H1 (cell line): ENCODE results near the gene LGALS16. TPM values are rescaled to one million over a fixed set of nuclear protein-coding genes. Genes with fewer than 3 reads are reported as not detected.

ENCODE experiments used
- CTCF ChIA-PET: fragments of 300-600 bp; sonication (Branson Sonifier 250); formaldehyde crosslinking; loops from one replicate; lab custom pipeline; 2021; ENCODE audit not compliant: partially characterized antibody; lab: Charles Lee
- POLR2A ChIA-PET: fragments of 300-600 bp; sonication (Branson Sonifier 250); formaldehyde crosslinking; loops from one replicate; lab custom pipeline; 2021; ENCODE audit warnings: inconsistent platforms; ENCODE audit not compliant: partially characterized antibody; lab: Charles Lee
- DNase-seq, 2 experiments: peaks; one replicate each; pipeline versions ENCODE4 v3.0.0 to v3.0.0-alpha.2; 2010 to 2022; ENCODE audit warnings: low spot score in 2 of 2, low read depth in 1 of 2, mixed read lengths in 1 of 2
- FAIRE-seq: peaks from 2 replicates; lab custom pipeline; 2011; peaks lifted over from hg19 to GRCh38; lab: Jason Lieb, UNC
- H2AFZ ChIP-seq: 2 replicates; pipeline ENCODE4 v1.8.1; 2012; ENCODE audit warnings: low read length, inconsistent platforms
- H2AK5ac ChIP-seq: 2 replicates; pipeline ENCODE4 v1.6.1; 2013; ENCODE audit warnings: low read depth, low read length
- H2BK120ac ChIP-seq: replicated peaks from 2 replicates; pipeline ENCODE3; 2013; ENCODE audit warnings: low read depth, low read length, inconsistent platforms
- H2BK12ac ChIP-seq: 2 replicates; pipeline ENCODE4 v1.6.1; 2013; ENCODE audit warnings: low read depth, low read length
- H2BK15ac ChIP-seq: 2 replicates; pipeline ENCODE4 v1.6.1; 2013; ENCODE audit warnings: low read length
- H2BK20ac ChIP-seq: 2 replicates; pipeline ENCODE4 v1.6.1; 2013; ENCODE audit warnings: low read length
- H2BK5ac ChIP-seq: 2 replicates; pipeline ENCODE4 v1.6.1; 2013; ENCODE audit warnings: low read depth, low read length
- H3K14ac ChIP-seq: 2 replicates; pipeline ENCODE4 v1.6.1; 2013; ENCODE audit warnings: inconsistent platforms; ENCODE audit not compliant: insufficient read length
- H3K18ac ChIP-seq: 2 replicates; pipeline ENCODE4 v1.6.1; 2013; ENCODE audit warnings: low read length; ENCODE audit errors: extremely low read depth
- H3K23ac ChIP-seq: 2 replicates; pipeline ENCODE4 v1.6.1; 2013; ENCODE audit warnings: inconsistent platforms; ENCODE audit not compliant: insufficient read length
- H3K23me2 ChIP-seq: 2 replicates; pipeline ENCODE4 v1.6.1; 2013; ENCODE audit warnings: low read depth, low read length
- H3K27ac ChIP-seq: 2 replicates; pipeline ENCODE4 v1.6.1; 2011; ENCODE audit warnings: low read depth, low read length, inconsistent platforms
- H3K27me3 ChIP-seq, 4 experiments: replicated peaks in 1 of 4; 1 replicate in 1 of 4; 2 replicates in 3 of 4; pipeline versions ENCODE4 v1.6.1 to v1.8.1; 2011 to 2013; ENCODE audit warnings: low read length in 3 of 4, mild to moderate bottlenecking in 3 of 4, inconsistent platforms in 2 of 4, mixed read lengths in 2 of 4, moderate library complexity in 1 of 4; ENCODE audit not compliant: control insufficient read depth in 3 of 4, insufficient read depth in 3 of 4; ENCODE audit errors: extremely low read depth in 1 of 4
- H3K36me3 ChIP-seq, 4 experiments: 2 replicates each; pipeline versions ENCODE4 v1.6.1 to v1.8.1; 2011 to 2013; ENCODE audit warnings: mild to moderate bottlenecking in 4 of 4, low read length in 3 of 4, moderate library complexity in 2 of 4, control low read depth in 1 of 4, inconsistent platforms in 1 of 4; ENCODE audit not compliant: insufficient read depth in 4 of 4, control insufficient read depth in 2 of 4
- H3K4ac ChIP-seq: replicated peaks from 2 replicates; pipeline ENCODE3; 2013; ENCODE audit warnings: low read length, low read depth, mixed read lengths, inconsistent platforms; ENCODE audit not compliant: insufficient read length
- H3K4me1 ChIP-seq, 4 experiments: replicated peaks in 1 of 4; 1 replicate in 1 of 4; 2 replicates in 3 of 4; pipeline versions ENCODE4 v1.6.1 to v1.8.1; 2011 to 2013; ENCODE audit warnings: low read length in 3 of 4, inconsistent platforms in 2 of 4, mixed read lengths in 1 of 4; ENCODE audit not compliant: insufficient read depth in 4 of 4, control insufficient read depth in 3 of 4
- H3K4me2 ChIP-seq, 2 experiments: 2 replicates each; pipeline versions ENCODE4 v1.6.1 to v1.8.1; 2011 to 2013; ENCODE audit warnings: low read depth in 2 of 2, low read length in 2 of 2, control low read depth in 1 of 2, inconsistent platforms in 1 of 2, mild to moderate bottlenecking in 1 of 2; ENCODE audit not compliant: insufficient read depth in 1 of 2
- H3K4me3 ChIP-seq, 4 experiments: fragments of 200-600, 300-600 bp in 1 of 4; sonication (generic), shearing (Covaris generic), sonication (Bioruptor Twin) in 1 of 4; 2 replicates each; pipeline versions ENCODE4 v1.5.1 to v1.8.1; 2011 to 2016; ENCODE audit warnings: low read length in 4 of 4, low read depth in 3 of 4, control low read depth in 2 of 4, inconsistent platforms in 2 of 4, mild to moderate bottlenecking in 2 of 4, mixed read lengths in 1 of 4, moderate library complexity in 1 of 4; ENCODE audit not compliant: insufficient read depth in 2 of 4; ENCODE audit errors: extremely low read depth in 1 of 4
- H3K56ac ChIP-seq: replicated peaks from 2 replicates; pipeline ENCODE3; 2013; ENCODE audit warnings: low read depth, mild to moderate bottlenecking, mixed read lengths, low read length, inconsistent platforms; ENCODE audit not compliant: insufficient read length
- H3K79me1 ChIP-seq: 2 replicates; pipeline ENCODE4 v1.6.1; 2013; ENCODE audit warnings: low read depth, low read length, control low read depth
- H3K79me2 ChIP-seq, 2 experiments: 2 replicates each; pipeline versions ENCODE4 v1.6.1 to v1.8.1; 2012 to 2013; ENCODE audit warnings: low read length in 2 of 2, mild to moderate bottlenecking in 2 of 2, inconsistent platforms in 1 of 2; ENCODE audit not compliant: insufficient read depth in 2 of 2, control insufficient read depth in 1 of 2
- H3K9ac ChIP-seq, 4 experiments: replicated peaks in 1 of 4; 1 replicate in 1 of 4; 2 replicates in 3 of 4; pipeline versions ENCODE4 v1.6.1 to v1.8.1; 2011 to 2013; ENCODE audit warnings: low read depth in 3 of 4, low read length in 3 of 4, control low read depth in 2 of 4, mild to moderate bottlenecking in 2 of 4, moderate library complexity in 2 of 4, inconsistent platforms in 1 of 4; ENCODE audit errors: extremely low read depth in 1 of 4
- H3K9me3 ChIP-seq, 2 experiments: 2 replicates each; pipeline versions ENCODE4 v1.6.1 to v1.8.1; 2012 to 2013; ENCODE audit warnings: mild to moderate bottlenecking in 2 of 2, moderate library complexity in 2 of 2, control low read depth in 1 of 2, inconsistent platforms in 1 of 2, low read depth in 1 of 2, low read length in 1 of 2, mixed read lengths in 1 of 2; ENCODE audit not compliant: insufficient read depth in 2 of 2
- H4K20me1 ChIP-seq, 2 experiments: replicated peaks in 1 of 2; 2 replicates each; pipeline versions ENCODE3 to v1.8.1; 2011 to 2013; ENCODE audit warnings: inconsistent platforms in 2 of 2, low read length in 2 of 2, mild to moderate bottlenecking in 1 of 2; ENCODE audit not compliant: insufficient read depth in 2 of 2, control insufficient read depth in 1 of 2
- H4K5ac ChIP-seq: 2 replicates; pipeline ENCODE4 v1.6.1; 2013; ENCODE audit warnings: low read length, low read depth, mixed read lengths, inconsistent platforms; ENCODE audit not compliant: insufficient read length
- H4K8ac ChIP-seq: 2 replicates; pipeline ENCODE4 v1.8.0; 2013; ENCODE audit warnings: mild to moderate bottlenecking, moderate library complexity, low read length, inconsistent platforms; ENCODE audit not compliant: insufficient read depth; ENCODE audit errors: extremely low read depth
- H4K91ac ChIP-seq: replicated peaks from 2 replicates; pipeline ENCODE3; 2013; ENCODE audit warnings: low read length, mixed read lengths, inconsistent platforms; ENCODE audit not compliant: insufficient read length
- EGR1 ChIP-seq: IDR thresholded peaks from 2 replicates; pipeline ENCODE4 v1.6.1; 2011; ENCODE audit warnings: low read depth, low read length, borderline replicate concordance
- GABPA ChIP-seq: IDR thresholded peaks from 2 replicates; pipeline ENCODE4 v1.6.1; 2011; ENCODE audit warnings: mild to moderate bottlenecking, low read length, moderate library complexity, borderline replicate concordance; ENCODE audit not compliant: insufficient read depth
- HDAC6 ChIP-seq: IDR thresholded peaks from one replicate; pipeline ENCODE4 v1.7.1; 2012; ENCODE audit warnings: low read depth, mild to moderate bottlenecking, inconsistent platforms, low read length, moderate library complexity
- JUND ChIP-seq: IDR thresholded peaks from 2 replicates; pipeline ENCODE4 v1.6.1; 2011; ENCODE audit warnings: mild to moderate bottlenecking, improper control_type of control experiment, low read length
- NANOG ChIP-seq: IDR thresholded peaks from 2 replicates; pipeline ENCODE4 v1.6.1; 2011; ENCODE audit warnings: low read length, low read depth, mild to moderate bottlenecking, inconsistent platforms; ENCODE audit not compliant: insufficient read depth, poor library complexity, severe bottlenecking
- POLR2AphosphoS5 ChIP-seq: IDR thresholded peaks from 2 replicates; pipeline ENCODE4 v1.6.1; 2011; ENCODE audit warnings: low read depth, low read length
- SRF ChIP-seq: IDR thresholded peaks from 2 replicates; pipeline ENCODE4 v1.6.1; 2011; ENCODE audit warnings: mild to moderate bottlenecking, low read depth, low read length, moderate library complexity
- SUZ12 ChIP-seq: fragments of 200-600 bp; sonication (generic); IDR thresholded peaks from 2 replicates; pipeline ENCODE4 v1.6.1; 2012; ENCODE audit warnings: mild to moderate bottlenecking, inconsistent platforms, low read length, moderate library complexity, mixed read lengths
- TCF12 ChIP-seq: IDR thresholded peaks from 2 replicates; pipeline ENCODE4 v1.6.1; 2011; ENCODE audit warnings: low read depth, mild to moderate bottlenecking, low read length
- WGBS, 2 experiments: shearing (Covaris generic) in 1 of 2; methylation state at CpG; one replicate each; pipeline versions ENCODE4 v1.1.6 to v1.1.7; 2013 to 2015; ENCODE audit warnings: low lambda C conversion rate in 2 of 2, mixed read lengths in 2 of 2, inconsistent platforms in 1 of 2, low coverage in 1 of 2, missing lambda C conversion rate in 1 of 2; ENCODE audit not compliant: insufficient replicate concordance in 2 of 2, insufficient coverage in 1 of 2, insufficient read length in 1 of 2; ENCODE audit errors: extremely low coverage in 1 of 2, missing lambda C conversion rate in 1 of 2; 5-methylcytosine and 5-hydroxymethylcytosine counted together
- long read RNA-seq, 2 experiments: library from RNA in 1 of 2; library from capped mRNA in 1 of 2; stranded (forward); transcript quantifications; one replicate each; pipeline ENCODE4 v2.0.0, GENCODE V29; 2021; ENCODE audit warnings: inconsistent platforms in 1 of 2
- polyA minus RNA-seq, 3 experiments: library from RNA; depleted of rRNA, polyadenylated mRNA; stranded (reverse); fragments of >200 nt; gene quantifications; 1 replicate in 2 of 3; 2 replicates in 1 of 3; pipeline ENCODE4 v1.2.3, GENCODE V29; 2011
- polyA plus RNA-seq, 7 experiments: library from polyadenylated mRNA; depleted of rRNA in 3 of 7; stranded (reverse) in 5 of 7; unstranded in 2 of 7; fragments of >200 nt in 5 of 7; fragments of 200-250 nt in 2 of 7; gene quantifications; 1 replicate in 5 of 7; 2 replicates in 1 of 7; 4 replicates in 1 of 7; pipeline versions ENCODE4 v1.2.1 to v1.2.3, GENCODE V29; 2011 to 2013; ENCODE audit warnings: missing spikeins in 2 of 7, mixed read lengths in 2 of 7
- total RNA-seq: library from RNA; stranded (reverse); fragmentation: NEBNext Ultra II Directional; extraction: Animal tissue kit (Norgen Biotek cat#: 25700); gene quantifications from 2 replicates; pipeline ENCODE4 v1.2.1, GENCODE V29; 2021
- TF ChIP-seq, protein P1 (sequence below): IDR thresholded peaks from 2 replicates; pipeline ENCODE4 v1.6.1; 2011; ENCODE audit warnings: low read length, improper control_type of control experiment

The LGALS16 gene, protein sequence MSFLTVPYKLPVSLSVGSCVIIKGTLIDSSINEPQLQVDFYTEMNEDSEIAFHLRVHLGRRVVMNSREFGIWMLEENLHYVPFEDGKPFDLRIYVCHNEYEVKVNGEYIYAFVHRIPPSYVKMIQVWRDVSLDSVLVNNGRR
- total RNA-seq (not detected in 2 replicates), polyA plus RNA-seq (2011; rRNA removed) (not detected in 2 replicates), polyA minus RNA-seq (2011; rRNA and poly(A)+ RNA removed) (not detected in 2 replicates)
- not detected for polyA plus RNA-seq (2011; cell fraction: cytosol; rRNA removed)
- polyA plus RNA-seq (2011; cell fraction: nucleus; rRNA removed) = not detected
- polyA plus RNA-seq (2012, experiment 1 of 2) = not detected in 4 replicates
- polyA plus RNA-seq (2012, experiment 2 of 2) = not detected
- not detected for polyA plus RNA-seq (2013, experiment 1 of 2)
- polyA plus RNA-seq (2013, experiment 2 of 2) = not detected
- polyA minus RNA-seq (2011; cell fraction: cytosol; rRNA and poly(A)+ RNA removed) = not detected
- not detected for polyA minus RNA-seq (2011; cell fraction: nucleus; rRNA and poly(A)+ RNA removed)
- long read RNA-seq, experiment 1 = 0 reads
- long read RNA-seq, experiment 2 = 0 reads

GRCh38 chr19:39655613-39656012 is at the start of gene LGALS16:
Gene LGALS16, plus strand, starts transcription at chr19:39655913. Its CDS starts 49 bp downstream, at chr19:39655962.
- Histone ChIP-seq H3K79me1 (no peaks in the 10 kb centered on the region), H2BK12ac (no peak within 1 kb of the TSS), H2BK15ac (no peak within 1 kb of the TSS), H3K9ac (peak within 1 kb of the TSS in 1 of 4 experiments; percentile 4; a peak in 1 of 7 replicates), H3K27me3 (no peaks in the 10 kb centered on the region), H2AFZ (no peak within 1 kb of the TSS), H3K79me2 (no peaks in the 10 kb centered on the region), H4K91ac (no peak within 1 kb of the TSS), H3K9me3 (no peaks in the 10 kb centered on the region), H2BK20ac (no peak within 1 kb of the TSS), H2BK5ac (no peak within 1 kb of the TSS), H3K23me2 (no peaks in the 10 kb centered on the region), H3K27ac (no peak within 1 kb of the TSS), H3K14ac (no peak within 1 kb of the TSS), H2AK5ac (no peak within 1 kb of the TSS), H3K36me3 (no peaks in the 10 kb centered on the region), H3K4me1 (no peaks in the 10 kb centered on the region), H3K4ac (no peak within 1 kb of the TSS), H3K18ac (no peak within 1 kb of the TSS), H3K23ac (no peak within 1 kb of the TSS), H4K5ac (no peak within 1 kb of the TSS), H3K56ac (no peak within 1 kb of the TSS), H3K4me2 (no peak within 1 kb of the TSS), H4K20me1 (no peaks in the 10 kb centered on the region), H2BK120ac (no peak within 1 kb of the TSS), H3K4me3 (no peak within 1 kb of the TSS), H4K8ac (no peak within 1 kb of the TSS)
- no peak for DNase-seq
- ChIA-PET CTCF (interaction anchor here (1.0 kb wide), 1 partner anchor 98 kb away, joined by 3 read pairs; no protein-coding TSS in a partner anchor), POLR2A (no interaction called here)
- TF ChIP-seq EGR1 (no peak), HDAC6 (no peak), NANOG (no peak), SUZ12 (no peak), TCF12 (no peak), POLR2AphosphoS5 (no peak), GABPA (no peak), SRF (no peak), JUND (no peak)
- TF ChIP-seq, protein P1, sequence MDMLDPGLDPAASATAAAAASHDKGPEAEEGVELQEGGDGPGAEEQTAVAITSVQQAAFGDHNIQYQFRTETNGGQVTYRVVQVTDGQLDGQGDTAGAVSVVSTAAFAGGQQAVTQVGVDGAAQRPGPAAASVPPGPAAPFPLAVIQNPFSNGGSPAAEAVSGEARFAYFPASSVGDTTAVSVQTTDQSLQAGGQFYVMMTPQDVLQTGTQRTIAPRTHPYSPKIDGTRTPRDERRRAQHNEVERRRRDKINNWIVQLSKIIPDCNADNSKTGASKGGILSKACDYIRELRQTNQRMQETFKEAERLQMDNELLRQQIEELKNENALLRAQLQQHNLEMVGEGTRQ = no peak
- WGBS, 2 experiments = 76% methylated on average over 3 of the region's 3 CpGs; no CpG with 5 or more reads in 1 of the 2 experiments
- FAIRE-seq = no peak
